ENCODE results near the gene POLR1E.

GRCh38 chr9:37503736-37504135 is 18.0 kb downstream of the POLR1E start:
- TF ChIP-seq ZZZ3 (IDR thresholded peaks at IDR 0.05; ENCODE audit: control insufficient read depth, insufficient read length, low read depth): no peak
- TF ChIP-seq EGR1 (IDR thresholded peaks at IDR 0.05; ENCODE audit: borderline replicate concordance in 1 of 2, low read depth in 2 of 2, low read length in 2 of 2): no peak
- TF ChIP-seq, protein P1, sequence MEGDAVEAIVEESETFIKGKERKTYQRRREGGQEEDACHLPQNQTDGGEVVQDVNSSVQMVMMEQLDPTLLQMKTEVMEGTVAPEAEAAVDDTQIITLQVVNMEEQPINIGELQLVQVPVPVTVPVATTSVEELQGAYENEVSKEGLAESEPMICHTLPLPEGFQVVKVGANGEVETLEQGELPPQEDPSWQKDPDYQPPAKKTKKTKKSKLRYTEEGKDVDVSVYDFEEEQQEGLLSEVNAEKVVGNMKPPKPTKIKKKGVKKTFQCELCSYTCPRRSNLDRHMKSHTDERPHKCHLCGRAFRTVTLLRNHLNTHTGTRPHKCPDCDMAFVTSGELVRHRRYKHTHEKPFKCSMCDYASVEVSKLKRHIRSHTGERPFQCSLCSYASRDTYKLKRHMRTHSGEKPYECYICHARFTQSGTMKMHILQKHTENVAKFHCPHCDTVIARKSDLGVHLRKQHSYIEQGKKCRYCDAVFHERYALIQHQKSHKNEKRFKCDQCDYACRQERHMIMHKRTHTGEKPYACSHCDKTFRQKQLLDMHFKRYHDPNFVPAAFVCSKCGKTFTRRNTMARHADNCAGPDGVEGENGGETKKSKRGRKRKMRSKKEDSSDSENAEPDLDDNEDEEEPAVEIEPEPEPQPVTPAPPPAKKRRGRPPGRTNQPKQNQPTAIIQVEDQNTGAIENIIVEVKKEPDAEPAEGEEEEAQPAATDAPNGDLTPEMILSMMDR (IDR thresholded peaks at IDR 0.05 in 2 of 3, conservative IDR thresholded peaks at IDR 0.05 in 1 of 3; ENCODE audit: control insufficient read depth in 2 of 3, extremely low read depth in 1 of 3, insufficient read depth in 1 of 3, low read depth in 3 of 3, low read length in 3 of 3): no peak
- no peak for TF ChIP-seq USF2 (IDR thresholded peaks at IDR 0.05; ENCODE audit: borderline replicate concordance, low read depth, low read length)
- TF ChIP-seq PAX8 (IDR thresholded peaks at IDR 0.05): no peak
- no peak for TF ChIP-seq SUZ12 (IDR thresholded peaks at IDR 0.05; ENCODE audit: unreplicated experiment)
- TF ChIP-seq ZNF207 (IDR thresholded peaks at IDR 0.05; ENCODE audit: borderline replicate concordance): no peak
- no peak for TF ChIP-seq MYC (IDR thresholded peaks at IDR 0.05; ENCODE audit: insufficient read depth, insufficient read length, insufficient replicate concordance, low read length, severe bottlenecking)
- no peak for TF ChIP-seq POLR2AphosphoS5 (IDR thresholded peaks at IDR 0.05; ENCODE audit: low read length)
- no peak for TF ChIP-seq SMAD5 (IDR thresholded peaks at IDR 0.05; ENCODE audit: low read depth)
- no peak for TF ChIP-seq BCL11A (IDR thresholded peaks at IDR 0.05; ENCODE audit: low read depth, low read length)
- TF ChIP-seq TCF12 (IDR thresholded peaks at IDR 0.05; ENCODE audit: low read depth, low read length): no peak
- TF ChIP-seq ZSCAN29 (IDR thresholded peaks at IDR 0.05): no peak

Data from GM12878 (cell line).